Vagina (tissue), 2 donors: ENCODE data around the gene MKNK2. TPM values are rescaled to one million over a fixed set of nuclear protein-coding genes. Genes with fewer than 3 reads are reported as not detected.
A peak's percentile ranks its signal among the peaks of the same experiment; 100 is the strongest.

ENCODE experiments used
- DNase-seq, 2 donors: peaks; one replicate each; pipeline ENCODE4 v3.0.0-alpha.2; 2017; ENCODE audit errors: extremely low spot score in 2 of 2
- H3K27ac ChIP-seq: fragments of 200-600 bp; sonication (generic); one replicate; pipeline ENCODE4 v1.5.1; 2019
- H3K27me3 ChIP-seq: fragments of 200-600 bp; sonication (generic); one replicate; pipeline ENCODE4 v1.5.1; 2019
- H3K36me3 ChIP-seq, 2 donors: fragments of 200-600 bp; sonication (generic); one replicate each; pipeline ENCODE4 v1.5.1; 2017 to 2019
- H3K4me1 ChIP-seq: fragments of 200-600 bp; sonication (generic); one replicate; pipeline ENCODE4 v1.5.1; 2019
- H3K4me3 ChIP-seq, 2 donors: fragments of 200-600 bp; sonication (generic); 1 replicate in 1 of 2; 2 replicates in 1 of 2; pipeline ENCODE4 v1.5.1; 2016 to 2019
- H3K9me3 ChIP-seq: fragments of 200-600 bp; sonication (generic); one replicate; pipeline ENCODE4 v1.5.1; 2019
- CTCF ChIP-seq, 3 experiments: fragments of 450-650 bp in 2 of 3; fragments of 200-600 bp in 1 of 3; sonication (generic) in 1 of 3; IDR thresholded peaks; one replicate each; pipeline ENCODE4 v1.5.1; 2017 to 2019; ENCODE audit warnings: antibody characterized with exemption in 3 of 3, mild to moderate bottlenecking in 2 of 3, moderate library complexity in 2 of 3
- POLR2A ChIP-seq, 2 donors: fragments of 450-650 bp; IDR thresholded peaks; one replicate each; pipeline ENCODE4 v1.6.1; 2017; ENCODE audit warnings: antibody characterized with exemption in 2 of 2, mild to moderate bottlenecking in 2 of 2, moderate library complexity in 2 of 2
- POLR2AphosphoS5 ChIP-seq, 2 donors: sonication (generic); formaldehyde crosslinking; IDR thresholded peaks; one replicate each; pipeline ENCODE4 v1.9.0; 2017; ENCODE audit warnings: antibody characterized with exemption in 2 of 2, mild to moderate bottlenecking in 2 of 2, low read depth in 1 of 2; ENCODE audit not compliant: insufficient read depth in 1 of 2
- intact Hi-C: fragments of 100-400 bp; cut with DNase I; formaldehyde crosslinking; loops from one replicate; pipeline ENCODE4 v1.15.1; 2023
- total RNA-seq: library from RNA; depleted of rRNA; stranded (reverse); fragments of >200 nt; gene quantifications from one replicate; pipeline ENCODE4 v1.2.3, GENCODE V29; 2016

MKNK2 gene
- total RNA-seq, 1 donor from 2014 or later = 185 TPM

- no peak for DNase-seq
Measured at GRCh38 chr19:2070986-2071673, 20.1 kb upstream of the MKNK2 start.

GRCh38 chr19:2070436-2070827, 19.4 kb upstream of the MKNK2 start:
- no peak overlapping the region for H3K4me3 ChIP-seq
- intact Hi-C loops = loop anchor here (5.0 kb wide), 1 partner anchor 143 kb away; no protein-coding TSS in a partner anchor
- peaks cover 0 to 39% of the 10 kb centered on the region in 2 donors for H3K36me3 ChIP-seq
- DNase-seq = no peak
- peak overlapping the region; percentile 85 for H3K27ac ChIP-seq
- H3K4me1 ChIP-seq = peaks cover 19% of the 10 kb centered on the region
- H3K27me3 ChIP-seq = no peaks in the 10 kb centered on the region
- no peaks in the 10 kb centered on the region for H3K9me3 ChIP-seq
- TF ChIP-seq POLR2AphosphoS5 (IDR thresholded peaks at IDR 0.05; ENCODE audit: insufficient read depth in 1 of 2, low read depth in 1 of 2) = peak in 1 of 2 donors; percentile 13
- TF ChIP-seq POLR2A (IDR thresholded peaks at IDR 0.05) = no peak

More at GRCh38 chr19:2070986-2071673, 20.1 kb upstream of the MKNK2 start:
- H3K36me3 ChIP-seq = peaks cover 0 to 45% of the 10 kb centered on the region in 2 donors
- no peak for TF ChIP-seq CTCF (IDR thresholded peaks at IDR 0.05)
- no peak for TF ChIP-seq POLR2AphosphoS5 (IDR thresholded peaks at IDR 0.05; ENCODE audit: insufficient read depth in 1 of 2, low read depth in 1 of 2)
- no peak for TF ChIP-seq POLR2A (IDR thresholded peaks at IDR 0.05)
- peak overlapping the region; percentile 76 for H3K27ac ChIP-seq
- H3K4me1 ChIP-seq = peaks cover 19% of the 10 kb centered on the region
- intact Hi-C loops = loop anchor here (5.0 kb wide), 1 partner anchor 144 kb away; no protein-coding TSS in a partner anchor
- H3K27me3 ChIP-seq = no peaks in the 10 kb centered on the region
- H3K4me3 ChIP-seq = no peak overlapping the region
- no peaks in the 10 kb centered on the region for H3K9me3 ChIP-seq

GRCh38 chr19:2064788-2065524, 13.9 kb upstream of the MKNK2 start:
- no peak for DNase-seq
- intact Hi-C loops = no loop called here
- Histone ChIP-seq H3K27ac (peak overlapping the region; percentile 86), H3K4me3 (no peak overlapping the region), H3K4me1 (peaks cover 38% of the 10 kb centered on the region), H3K9me3 (no peaks in the 10 kb centered on the region), H3K27me3 (no peaks in the 10 kb centered on the region), H3K36me3 (no peaks in the 10 kb centered on the region)
- TF ChIP-seq POLR2AphosphoS5 (IDR thresholded peaks at IDR 0.05; ENCODE audit: insufficient read depth in 1 of 2, low read depth in 1 of 2) (peak in 1 of 2 donors; percentile 62), CTCF (IDR thresholded peaks at IDR 0.05) (no peak)

GRCh38 chr19:2064395-2064787, 13.3 kb upstream of the MKNK2 start:
- TF ChIP-seq POLR2A (IDR thresholded peaks at IDR 0.05) = no peak
- no peak for TF ChIP-seq CTCF (IDR thresholded peaks at IDR 0.05)
- no peak for TF ChIP-seq POLR2AphosphoS5 (IDR thresholded peaks at IDR 0.05; ENCODE audit: insufficient read depth in 1 of 2, low read depth in 1 of 2)
- Histone ChIP-seq H3K27me3 (no peaks in the 10 kb centered on the region), H3K4me3 (no peak overlapping the region), H3K36me3 (no peaks in the 10 kb centered on the region), H3K9me3 (no peaks in the 10 kb centered on the region), H3K4me1 (peaks cover 38% of the 10 kb centered on the region), H3K27ac (peak overlapping the region; percentile 86)
- DNase-seq = no peak
- intact Hi-C loops = no loop called here

- H3K27me3 ChIP-seq = no peaks in the 10 kb centered on the region
- H3K9me3 ChIP-seq = no peaks in the 10 kb centered on the region
- peak overlapping the region; percentile 86 for H3K27ac ChIP-seq
- TF ChIP-seq POLR2A (IDR thresholded peaks at IDR 0.05) = no peak
- no peak for TF ChIP-seq CTCF (IDR thresholded peaks at IDR 0.05)
- no peak for TF ChIP-seq POLR2AphosphoS5 (IDR thresholded peaks at IDR 0.05; ENCODE audit: insufficient read depth in 1 of 2, low read depth in 1 of 2)
- DNase-seq = no peak
- H3K36me3 ChIP-seq = no peaks in the 10 kb centered on the region
- H3K4me3 ChIP-seq = no peak overlapping the region
- intact Hi-C loops = no loop called here
- H3K4me1 ChIP-seq = peaks cover 39% of the 10 kb centered on the region
Measured at GRCh38 chr19:2063824-2064223, 12.8 kb upstream of the MKNK2 start.
